Stimulated activated CD4-positive, alpha-beta T cell treated with anti-CD3 and anti-CD28 coated beads, TNF-alpha, amount 100 ng/mL, for 48 hours (primary cell): ENCODE results near the gene MSH2.

Experiments
- DNase-seq, 3 donors: peaks; one replicate each; pipeline ENCODE4 v3.0.0-alpha.2; 2020; ENCODE audit warnings: low read depth in 3 of 3

Gene MSH2

GRCh38 chr2:47508080-47508479, 105.1 kb downstream of the MSH2 start:
- no peak for DNase-seq

- DNase-seq, result no peak
Measured at GRCh38 chr2:47508641-47509040, 105.7 kb downstream of the MSH2 start.

- DNase-seq, result no peak
Measured at GRCh38 chr2:47509250-47509649, 106.3 kb downstream of the MSH2 start.

- no peak for DNase-seq
Measured at GRCh38 chr2:47509821-47510385, 106.9 kb downstream of the MSH2 start.

- DNase-seq, result no peak
Measured at GRCh38 chr2:47510745-47511144, 107.8 kb downstream of the MSH2 start.

- no peak for DNase-seq
Measured at GRCh38 chr2:47512581-47513083, 109.7 kb downstream of the MSH2 start.

- DNase-seq, result no peak
Measured at GRCh38 chr2:47513981-47514520, 111.1 kb downstream of the MSH2 start.

GRCh38 chr2:47516360-47517104, 113.6 kb downstream of the MSH2 start:
- no peak for DNase-seq

- DNase-seq, result no peak
Measured at GRCh38 chr2:47518497-47519146, 115.7 kb downstream of the MSH2 start.

- no peak for DNase-seq
Measured at GRCh38 chr2:47519147-47519537, 116.2 kb downstream of the MSH2 start.

GRCh38 chr2:47519604-47520301, 116.8 kb downstream of the MSH2 start:
- DNase-seq, result no peak

GRCh38 chr2:47520302-47520630, 117.3 kb downstream of the MSH2 start:
- DNase-seq, result no peak

GRCh38 chr2:47520825-47521665, 118.1 kb downstream of the MSH2 start:
- DNase-seq, result peak; percentile 43 to 57 (median 48)

- no peak for DNase-seq
Measured at GRCh38 chr2:47521666-47522285, 118.8 kb downstream of the MSH2 start.

- DNase-seq, result no peak
Measured at GRCh38 chr2:47525167-47525566, 122.2 kb downstream of the MSH2 start.

GRCh38 chr2:47528455-47528854, 125.5 kb downstream of the MSH2 start:
- no peak for DNase-seq

GRCh38 chr2:47528874-47529273, 125.9 kb downstream of the MSH2 start:
- no peak for DNase-seq

GRCh38 chr2:47530105-47530760, 127.3 kb downstream of the MSH2 start:
- DNase-seq, result no peak

GRCh38 chr2:47531378-47532042, 128.6 kb downstream of the MSH2 start:
- no peak for DNase-seq
